HG03520 (cell line): Measurements from ENCODE around the gene LCTL.
"Not testable (repeated sequence)": the region's sequence is repeated elsewhere in the genome, so short reads cannot be mapped to it uniquely, and the experiment has no call there.

Experiments
- ATAC-seq: cut with Tn5 transposase; IDR thresholded peaks from one replicate; pipeline ENCODE4 v1.9.1; 2021; ENCODE audit warnings: mild to moderate bottlenecking, moderate library complexity; ENCODE audit not compliant: unreplicated experiment

LCTL gene

DNA sequence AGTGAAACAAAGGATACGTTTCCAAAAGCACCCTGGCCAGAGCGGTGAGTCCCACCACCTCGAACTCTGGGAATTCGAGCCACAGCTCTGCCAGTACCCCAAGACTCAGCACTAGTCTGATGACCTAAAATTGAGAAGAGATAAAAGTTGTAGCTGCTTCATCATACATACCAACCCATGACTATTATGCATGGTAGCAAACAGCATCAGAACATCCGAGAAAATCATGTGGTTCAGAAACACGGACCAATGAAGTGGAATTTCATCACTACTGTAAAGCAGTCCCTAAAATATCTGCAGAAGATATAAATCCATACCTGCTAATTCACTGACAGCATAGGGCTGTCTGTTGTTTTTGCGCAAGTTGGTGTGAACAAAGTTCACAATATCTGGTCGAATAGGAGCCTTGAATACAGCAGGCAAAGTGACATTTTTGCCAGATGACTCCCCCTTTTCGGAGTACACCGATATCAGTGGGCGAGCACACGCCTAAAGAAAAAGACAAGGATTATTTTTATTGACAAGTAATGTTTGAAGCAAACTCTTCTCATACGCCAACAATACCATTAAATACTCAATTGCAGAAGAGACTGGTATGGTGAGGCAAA lies 62.7 kb downstream of the LCTL start:
- not testable (repeated sequence) for ATAC-seq

DNA sequence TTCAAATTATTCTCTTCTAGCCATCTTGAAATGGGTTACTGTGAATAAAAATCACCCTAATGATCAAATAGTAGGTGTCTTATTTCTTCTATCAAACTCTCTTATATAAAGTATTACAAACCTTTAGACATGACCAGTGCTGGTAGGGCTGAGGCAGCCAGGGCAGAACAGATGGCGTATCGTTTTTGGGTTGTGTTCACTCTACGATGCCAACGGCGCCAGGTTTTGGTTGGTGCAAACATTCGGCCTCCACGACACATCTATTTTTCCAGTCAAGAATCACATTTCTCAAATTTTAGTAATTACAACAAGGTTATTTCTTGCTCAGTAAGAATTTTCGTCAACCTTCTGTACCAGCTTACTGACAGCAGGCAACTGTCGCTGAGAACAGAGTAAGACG lies 63.3 kb downstream of the LCTL start:
- ATAC-seq: no peak

DNA sequence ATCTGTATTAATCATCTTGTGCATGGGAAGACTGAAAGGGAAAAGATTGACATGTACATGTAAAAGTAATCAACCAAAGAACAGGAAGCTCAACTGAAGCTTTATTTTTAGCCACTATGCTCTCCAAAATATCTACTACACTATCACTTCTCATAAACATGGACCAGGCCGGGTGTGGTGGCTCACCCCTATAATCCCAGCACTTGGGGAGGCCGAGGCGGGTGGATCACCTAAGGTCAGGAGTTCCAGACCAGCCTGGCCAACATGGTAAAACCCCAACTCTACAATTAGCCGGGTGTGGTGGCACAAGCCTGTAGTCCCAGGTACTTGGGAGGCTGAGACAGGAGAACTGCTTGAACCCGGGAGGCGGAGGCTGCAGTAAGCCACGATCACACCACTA lies 65.5 kb downstream of the LCTL start:
- ATAC-seq: not testable (repeated sequence)

DNA sequence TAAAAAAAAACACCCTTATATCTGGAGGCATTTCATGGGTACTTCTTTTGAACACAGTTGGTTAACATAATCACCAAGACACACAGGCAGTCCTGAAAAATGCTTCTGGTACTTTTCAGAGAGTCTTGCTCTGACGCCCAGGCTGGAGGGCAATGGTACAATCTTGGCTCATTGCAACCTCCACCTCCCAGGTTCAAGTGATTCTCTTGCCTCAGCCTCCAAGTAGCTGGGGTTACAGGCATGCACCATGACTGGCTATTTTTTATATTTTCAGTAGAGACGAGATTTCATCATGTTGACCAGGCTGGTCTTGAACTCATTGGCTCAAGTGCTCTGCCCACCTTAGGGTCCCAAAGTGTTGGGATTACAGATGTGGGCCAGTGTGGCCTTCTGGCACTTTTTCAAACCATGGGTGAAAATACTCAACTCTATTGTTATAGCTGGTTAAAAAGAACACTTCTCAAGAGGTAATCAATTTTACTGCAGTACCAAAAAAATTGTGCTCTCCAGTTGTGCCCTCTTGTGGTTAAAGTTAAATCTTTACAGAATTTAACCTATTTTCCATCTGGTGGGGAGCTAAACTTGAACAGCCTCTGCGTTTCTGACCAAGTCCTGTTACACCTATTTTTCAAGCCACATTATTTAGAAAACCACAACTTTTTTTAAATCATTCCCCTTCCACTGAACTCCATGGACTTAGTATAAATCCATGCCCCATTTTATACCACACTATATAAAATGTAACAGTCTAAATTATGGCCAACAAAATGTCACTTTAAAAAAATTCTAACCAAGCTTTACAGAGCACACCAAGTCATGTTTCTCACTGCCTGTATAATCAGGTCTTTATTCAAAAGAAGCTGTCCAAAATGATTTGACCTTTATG lies 67.1 kb downstream of the LCTL start:
- ATAC-seq: no peak
